Measurements from ENCODE around the gene ZMYND15. TPM values are rescaled to one million over a fixed set of nuclear protein-coding genes. Genes with fewer than 3 reads are reported as not detected.
"Not testable (repeated sequence)": the region's sequence is repeated elsewhere in the genome, so short reads cannot be mapped to it uniquely, and the experiment has no call there.

ZMYND15 gene
- total RNA-seq, 3 donors from 2014 or later (not counting 1 experiment from before 2014, with no cell fraction given): 0.52 to 3.5 (median 0.93) TPM

GRCh38 chr17:4693416-4693815 is 46.2 kb upstream of the ZMYND15 start:
- Mint-ChIP-seq H3K4me3 (no peak overlapping the region), H3K9me3 (no peaks in the 10 kb centered on the region), H3K4me1 (peaks cover 27% of the 10 kb centered on the region in 2 donors), H3K36me3 (peaks cover 12% of the 10 kb centered on the region), H3K27me3 (ENCODE audit: low read depth in 2 of 2) (no peaks in the 10 kb centered on the region), H3K27ac (no peak overlapping the region)
- H3K9me3 ChIP-seq (ENCODE audit: control insufficient read depth, insufficient read depth, low read length): no peaks in the 10 kb centered on the region
- WGBS (ENCODE audit: insufficient coverage): 86% methylated on average over 9 of the region's 9 CpGs
- no peak overlapping the region for H3K27ac ChIP-seq (ENCODE audit: low read length)
- H3K4me3 ChIP-seq (ENCODE audit: low read length): no peak overlapping the region
- peaks cover 6% of the 10 kb centered on the region for H3K36me3 ChIP-seq (ENCODE audit: control insufficient read depth, insufficient read depth, low read length)
- intact Hi-C loops (cut with micrococcal nuclease): no loop called here
- no peak for TF ChIP-seq CTCF (IDR thresholded peaks at IDR 0.05)
- H3K4me1 ChIP-seq (ENCODE audit: control insufficient read depth, insufficient read depth, low read length): peaks cover 9% of the 10 kb centered on the region
- no peak for DNase-seq
- no peak for ATAC-seq
- H3K27me3 ChIP-seq (ENCODE audit: control insufficient read depth, insufficient read depth, low read length): no peaks in the 10 kb centered on the region

GRCh38 chr17:4696437-4696805 is 43.2 kb upstream of the ZMYND15 start:
- intact Hi-C loops (cut with micrococcal nuclease): no loop called here
- no peaks in the 10 kb centered on the region for H3K27me3 ChIP-seq (ENCODE audit: control insufficient read depth, insufficient read depth, low read length)
- Mint-ChIP-seq H3K36me3 (no peaks in the 10 kb centered on the region), H3K9me3 (no peaks in the 10 kb centered on the region), H3K4me3 (peak overlapping the region; percentile 18), H3K4me1 (peaks cover 10 to 19% of the 10 kb centered on the region in 2 donors), H3K27me3 (ENCODE audit: low read depth in 2 of 2) (no peaks in the 10 kb centered on the region), H3K27ac (peak overlapping the region; percentile 72 to 81)
- ATAC-seq: peak; percentile 70 to 80 (median 73)
- peak overlapping the region; percentile 76 for H3K27ac ChIP-seq (ENCODE audit: low read length)
- 32% methylated on average over 6 of the region's 6 CpGs for WGBS (ENCODE audit: insufficient coverage)
- H3K4me3 ChIP-seq (ENCODE audit: low read length): no peak overlapping the region
- H3K4me1 ChIP-seq (ENCODE audit: control insufficient read depth, insufficient read depth, low read length): peaks cover 9% of the 10 kb centered on the region
- DNase-seq: peak in 1 of 2 donors; percentile 73
- H3K36me3 ChIP-seq (ENCODE audit: control insufficient read depth, insufficient read depth, low read length): no peaks in the 10 kb centered on the region
- TF ChIP-seq CTCF (IDR thresholded peaks at IDR 0.05): no peak
- no peaks in the 10 kb centered on the region for H3K9me3 ChIP-seq (ENCODE audit: control insufficient read depth, insufficient read depth, low read length)

GRCh38 chr17:4699401-4700056 is 40.1 kb upstream of the ZMYND15 start:
- H3K9me3 ChIP-seq (ENCODE audit: control insufficient read depth, insufficient read depth, low read length); H3K9me3 Mint-ChIP-seq; H3K36me3 Mint-ChIP-seq; H3K4me3 Mint-ChIP-seq; H3K27ac Mint-ChIP-seq; H3K4me3 ChIP-seq (ENCODE audit: low read length); ATAC-seq; intact Hi-C loops (cut with micrococcal nuclease); H3K27me3 ChIP-seq (ENCODE audit: control insufficient read depth, insufficient read depth, low read length); H3K36me3 ChIP-seq (ENCODE audit: control insufficient read depth, insufficient read depth, low read length); H3K27me3 Mint-ChIP-seq (ENCODE audit: low read depth in 2 of 2); H3K27ac ChIP-seq (ENCODE audit: low read length); DNase-seq: not testable (repeated sequence)
- WGBS (ENCODE audit: insufficient coverage): 87% methylated on average over 13 of the region's 13 CpGs
- peaks cover 22 to 36% of the 10 kb centered on the region in 2 donors for H3K4me1 Mint-ChIP-seq
- H3K4me1 ChIP-seq (ENCODE audit: control insufficient read depth, insufficient read depth, low read length): peaks cover 22% of the 10 kb centered on the region

GRCh38 chr17:4701116-4701515 is 38.5 kb upstream of the ZMYND15 start:
- Histone ChIP-seq H3K27ac (ENCODE audit: low read length) (no peak overlapping the region), H3K4me3 (ENCODE audit: low read length) (no peak overlapping the region), H3K36me3 (ENCODE audit: control insufficient read depth, insufficient read depth, low read length) (no peaks in the 10 kb centered on the region), H3K27me3 (ENCODE audit: control insufficient read depth, insufficient read depth, low read length) (no peaks in the 10 kb centered on the region), H3K4me1 (ENCODE audit: control insufficient read depth, insufficient read depth, low read length) (peaks cover 17% of the 10 kb centered on the region), H3K9me3 (ENCODE audit: control insufficient read depth, insufficient read depth, low read length) (no peaks in the 10 kb centered on the region)
- no peak overlapping the region for H3K27ac Mint-ChIP-seq
- intact Hi-C loops (cut with micrococcal nuclease): no loop called here
- no peaks in the 10 kb centered on the region for H3K9me3 Mint-ChIP-seq
- no peak for TF ChIP-seq CTCF (IDR thresholded peaks at IDR 0.05)
- no peaks in the 10 kb centered on the region for H3K27me3 Mint-ChIP-seq (ENCODE audit: low read depth in 2 of 2)
- H3K36me3 Mint-ChIP-seq: no peaks in the 10 kb centered on the region
- H3K4me1 Mint-ChIP-seq: peaks cover 27 to 38% of the 10 kb centered on the region in 2 donors
- no peak for DNase-seq
- ATAC-seq: no peak
- no peak overlapping the region for H3K4me3 Mint-ChIP-seq
- WGBS (ENCODE audit: insufficient coverage): 100% methylated on average over 1 of the region's 1 CpG

Measured in natural killer cell (primary cell).